Measurements from ENCODE around the gene ATG4C.
A peak's percentile ranks its signal among the peaks of the same experiment; 100 is the strongest.
"Not testable (repeated sequence)": the region's sequence is repeated elsewhere in the genome, so short reads cannot be mapped to it uniquely, and the experiment has no call there.

Gene ATG4C

GRCh38 chr1:62772607-62773295, 11.2 kb upstream of the ATG4C start:
- FAIRE-seq (no peak), DNase-seq (ENCODE audit: insufficient read length, low spot score) (no peak)

DNA sequence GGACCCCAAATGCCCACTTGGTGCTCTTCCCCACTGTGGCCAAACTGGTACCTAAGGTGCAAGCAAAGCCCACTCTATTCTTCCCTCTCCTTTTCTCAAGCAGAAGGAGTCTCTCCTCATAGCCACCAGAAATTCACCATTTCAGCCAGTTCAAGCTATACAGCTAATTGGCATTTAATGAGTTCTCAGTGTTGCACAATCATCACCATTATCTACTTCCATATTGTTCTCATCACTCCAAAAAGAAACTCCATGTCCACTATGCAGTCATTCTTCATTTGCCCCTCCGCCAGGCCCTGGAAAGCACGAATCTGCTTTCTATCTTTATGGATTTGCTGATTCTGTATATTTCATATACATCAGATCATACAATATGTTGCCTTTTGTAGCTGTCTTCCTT, 9.9 kb upstream of the ATG4C start:
- no peak for FAIRE-seq
- DNase-seq (ENCODE audit: insufficient read length, low spot score), result no peak

DNA sequence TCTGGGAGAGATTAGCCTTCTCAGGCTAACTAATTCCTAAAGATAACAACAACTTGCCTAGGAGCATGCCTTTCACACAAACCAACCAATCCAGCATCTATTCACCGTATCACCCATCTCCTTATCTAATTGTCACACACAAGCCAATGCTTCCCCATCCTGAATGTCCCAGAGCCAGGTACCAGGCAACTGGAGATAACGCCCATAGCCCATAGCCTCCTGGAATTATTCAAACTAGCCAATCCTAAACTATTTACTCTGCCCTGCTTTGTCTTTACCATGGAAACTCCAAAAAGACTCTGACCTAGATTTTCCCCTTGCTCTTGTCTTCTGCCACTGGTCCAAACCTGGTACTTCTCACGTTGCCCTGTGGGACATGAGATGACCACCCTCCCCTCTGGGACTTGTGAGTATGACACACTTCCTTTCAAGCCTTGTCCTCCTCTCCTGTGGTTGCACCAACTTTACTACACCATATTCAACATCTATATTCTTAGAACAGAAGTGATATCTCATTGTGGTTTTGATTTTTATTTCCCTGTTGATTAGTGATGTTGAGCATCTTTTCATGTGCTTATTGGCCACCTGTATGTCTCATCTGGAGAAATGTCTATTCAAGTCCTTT, 8.8 kb upstream of the ATG4C start:
- DNase-seq (ENCODE audit: insufficient read length, low spot score) (no peak), FAIRE-seq (no peak)

GRCh38 chr1:62778208-62778607, 5.7 kb upstream of the ATG4C start:
- FAIRE-seq, result no peak
- DNase-seq (ENCODE audit: insufficient read length, low spot score), result no peak

DNA sequence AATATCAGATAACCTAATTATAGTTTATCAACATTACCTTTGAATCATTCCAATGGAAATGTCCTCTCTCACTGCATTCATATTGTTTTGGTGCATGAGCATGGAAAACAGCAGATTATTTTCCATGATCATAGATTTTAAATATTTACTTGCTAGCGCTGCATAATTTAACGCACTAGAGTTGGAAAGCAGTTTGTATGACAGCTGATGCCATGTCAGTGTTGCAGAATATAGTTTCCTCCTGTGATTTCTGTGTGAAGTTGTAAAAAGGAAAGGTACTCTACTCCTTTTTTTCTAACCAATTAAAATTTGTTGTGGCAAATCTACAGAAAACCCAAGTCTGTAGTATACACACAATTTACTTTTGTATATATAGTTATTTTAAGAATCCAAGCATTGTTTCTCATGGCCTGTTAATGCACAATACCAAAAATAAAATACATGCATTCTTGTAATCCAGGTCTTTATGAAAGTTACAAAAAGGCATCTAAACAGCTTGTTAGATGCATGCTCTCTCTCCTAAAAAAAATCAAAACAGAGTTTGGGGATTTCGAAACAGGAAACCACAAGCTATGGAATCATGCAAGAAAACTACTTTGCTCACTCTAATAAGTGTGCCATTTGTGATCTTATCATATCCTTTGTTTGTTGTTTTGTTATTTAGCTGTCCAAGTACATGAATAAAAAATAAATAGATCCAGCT, 1.9 kb upstream of the ATG4C start:
- FAIRE-seq (no peak), DNase-seq (ENCODE audit: insufficient read length, low spot score) (peak; percentile 10)

- not testable (repeated sequence) for FAIRE-seq; DNase-seq (ENCODE audit: insufficient read length, low spot score)
These were observed 1.3 kb upstream of the ATG4C start for GRCh38 chr1:62782544-62783212.

- peak; percentile 15 for DNase-seq (ENCODE audit: insufficient read length, low spot score)
- FAIRE-seq, result no peak
These were observed 805 bp downstream of the ATG4C start for GRCh38 chr1:62784509-62785365.

GRCh38 chr1:62790716-62791115, 6.8 kb downstream of the ATG4C start:
- FAIRE-seq (no peak), DNase-seq (ENCODE audit: insufficient read length, low spot score) (no peak)

- FAIRE-seq (no peak), DNase-seq (ENCODE audit: insufficient read length, low spot score) (no peak)
These were observed 10.1 kb downstream of the ATG4C start for GRCh38 chr1:62794053-62794452.

DNA sequence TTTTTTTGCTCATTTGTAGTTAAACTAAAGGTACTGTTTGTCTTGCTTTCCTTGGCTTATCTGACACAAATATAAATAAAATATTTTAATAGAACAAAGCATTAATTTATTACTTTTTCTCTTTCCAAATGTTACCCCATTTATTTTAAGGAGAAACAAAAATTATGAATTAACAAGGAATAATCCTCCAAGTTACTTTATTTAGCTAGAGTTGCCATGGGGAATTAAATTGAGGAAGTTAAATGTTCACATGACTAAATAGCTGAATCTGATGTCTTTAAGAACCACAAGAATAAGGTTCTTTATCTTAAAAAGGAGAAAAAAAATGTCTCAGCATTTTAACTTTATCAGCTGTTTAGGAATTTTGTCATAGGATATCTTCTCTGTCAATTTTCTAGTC, 12.3 kb downstream of the ATG4C start:
- FAIRE-seq, result no peak

DNA sequence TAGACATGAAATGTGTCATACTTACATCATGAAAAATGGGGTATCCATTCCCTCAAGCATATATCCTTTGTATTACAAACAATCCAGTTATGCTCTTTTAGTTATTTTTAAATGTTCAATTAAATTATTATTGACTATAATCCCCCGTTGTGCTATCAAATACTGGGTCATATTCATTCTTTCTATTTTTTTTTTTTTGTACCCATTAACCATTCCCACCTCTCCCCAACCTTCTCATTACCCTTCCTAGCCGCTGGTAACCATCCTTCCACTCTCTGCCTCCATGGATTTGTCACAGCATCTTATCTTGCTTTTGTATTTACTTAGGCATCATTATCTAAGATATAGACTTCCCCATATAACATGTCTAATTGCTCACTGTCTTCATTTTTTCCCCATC, 15.8 kb downstream of the ATG4C start:
- DNase-seq (ENCODE audit: insufficient read length, low spot score) (no peak), FAIRE-seq (no peak)

More for the DNA sequence above, 12.3 kb downstream of the ATG4C start:
- DNase-seq (ENCODE audit: insufficient read length, low spot score), result no peak

- DNase-seq (ENCODE audit: insufficient read length, low spot score) (no peak), FAIRE-seq (no peak)
These were observed 16.3 kb downstream of the ATG4C start for GRCh38 chr1:62800281-62800680.

DNA sequence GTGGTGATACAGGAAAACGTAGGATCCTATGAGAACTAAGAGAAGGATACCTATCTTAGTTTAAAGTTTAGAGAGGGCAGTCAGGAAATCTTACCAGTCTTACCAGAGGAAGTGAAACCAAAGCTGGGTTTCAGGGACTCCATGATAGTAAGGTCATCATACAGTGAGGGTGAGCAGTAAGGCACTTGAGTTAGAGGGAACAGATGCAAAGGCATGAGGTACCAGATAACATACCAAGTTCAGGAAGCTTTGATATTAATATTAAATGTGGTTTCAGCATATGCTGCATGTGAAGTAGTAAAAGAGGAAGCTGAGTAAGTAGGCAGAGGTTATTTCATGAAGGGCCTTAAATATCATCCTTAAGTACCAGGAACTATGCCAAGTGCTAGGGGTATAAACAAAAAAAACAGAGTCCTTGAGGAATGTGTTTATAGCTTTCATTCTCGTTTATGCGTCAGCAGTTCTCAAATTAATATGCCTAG, 16.9 kb downstream of the ATG4C start:
- no peak for DNase-seq (ENCODE audit: insufficient read length, low spot score)

DNA sequence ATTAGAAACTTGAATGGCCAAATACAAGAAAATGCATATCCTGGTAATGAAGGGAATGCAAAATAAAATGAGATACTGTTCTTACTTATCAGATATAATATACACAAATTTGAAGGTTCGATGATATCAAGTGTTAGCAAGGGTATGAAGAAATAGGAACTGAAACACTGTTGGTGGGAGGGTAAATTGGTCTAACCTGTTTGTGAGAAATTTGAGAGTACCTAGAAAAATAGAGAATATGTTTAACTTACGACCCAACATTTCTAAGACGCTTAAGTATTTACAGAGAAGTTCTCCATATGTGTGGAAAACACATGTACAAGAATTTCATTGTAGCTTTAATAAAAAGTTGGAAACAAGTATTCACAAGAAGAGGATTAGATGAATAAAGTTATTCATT, 25.9 kb downstream of the ATG4C start:
- FAIRE-seq, result no peak

More for the DNA sequence above, 16.9 kb downstream of the ATG4C start:
- no peak for FAIRE-seq

DNA sequence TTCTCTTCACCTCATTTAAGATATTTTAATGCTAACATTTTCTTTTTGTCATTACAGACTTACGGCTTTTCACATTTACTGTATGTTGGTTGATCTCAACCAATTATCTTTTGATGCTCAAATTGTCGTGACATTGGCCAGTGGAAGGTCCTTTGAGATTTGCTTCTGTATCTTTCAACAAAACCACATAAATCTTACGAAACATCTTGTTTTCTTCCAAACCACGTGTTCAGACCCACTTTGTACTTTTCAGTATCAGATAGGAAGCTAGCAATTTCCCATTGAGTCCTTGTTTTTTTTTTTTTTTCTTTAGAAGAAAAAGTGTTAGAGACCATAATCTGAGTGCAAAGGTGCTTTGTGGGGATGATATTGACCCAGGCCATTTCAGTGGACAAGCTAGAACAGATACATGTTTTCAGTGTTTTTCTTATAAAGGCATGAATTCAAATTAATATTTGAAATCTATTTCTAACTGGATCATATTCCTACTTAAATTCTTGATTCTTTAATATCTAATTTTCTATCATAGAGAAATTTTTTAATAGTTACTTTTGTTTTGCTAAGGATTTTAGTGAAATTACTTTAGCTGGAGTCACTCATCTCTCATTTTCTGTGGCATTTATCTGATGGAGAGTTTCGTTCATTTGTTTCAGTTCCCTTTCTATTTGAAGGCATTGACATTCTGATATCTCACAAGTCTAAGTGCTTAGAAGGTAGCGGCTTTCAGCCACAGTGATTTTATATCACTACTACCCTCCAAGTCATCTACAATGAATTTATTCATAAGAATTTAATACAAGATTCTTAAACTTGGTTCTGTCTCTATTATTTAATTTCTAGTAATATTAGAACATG, 26.7 kb downstream of the ATG4C start:
- DNase-seq (ENCODE audit: insufficient read length, low spot score), result no peak

More for the DNA sequence above, 25.9 kb downstream of the ATG4C start:
- no peak for DNase-seq (ENCODE audit: insufficient read length, low spot score)

DNA sequence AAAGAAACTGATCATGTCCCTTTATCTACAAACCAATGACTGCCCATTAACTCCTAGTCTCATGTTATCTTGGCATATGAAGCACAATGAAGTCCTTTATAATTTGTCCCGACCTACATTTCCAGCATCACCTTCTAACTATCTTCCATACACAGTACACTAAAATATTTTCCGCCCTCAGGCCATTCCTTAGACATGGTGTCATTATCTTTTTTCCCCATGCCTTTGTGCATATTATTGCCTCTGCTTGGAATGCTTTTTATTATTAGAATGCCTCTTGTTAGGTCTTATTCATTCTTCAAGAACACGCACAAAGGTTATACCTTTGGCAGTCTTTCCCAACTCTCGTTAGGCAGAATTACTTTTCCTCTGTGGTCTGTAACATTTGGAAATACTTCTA, 39.6 kb downstream of the ATG4C start:
- FAIRE-seq (no peak), DNase-seq (ENCODE audit: insufficient read length, low spot score) (no peak)

More for the DNA sequence above, 26.7 kb downstream of the ATG4C start:
- no peak for FAIRE-seq

DNA sequence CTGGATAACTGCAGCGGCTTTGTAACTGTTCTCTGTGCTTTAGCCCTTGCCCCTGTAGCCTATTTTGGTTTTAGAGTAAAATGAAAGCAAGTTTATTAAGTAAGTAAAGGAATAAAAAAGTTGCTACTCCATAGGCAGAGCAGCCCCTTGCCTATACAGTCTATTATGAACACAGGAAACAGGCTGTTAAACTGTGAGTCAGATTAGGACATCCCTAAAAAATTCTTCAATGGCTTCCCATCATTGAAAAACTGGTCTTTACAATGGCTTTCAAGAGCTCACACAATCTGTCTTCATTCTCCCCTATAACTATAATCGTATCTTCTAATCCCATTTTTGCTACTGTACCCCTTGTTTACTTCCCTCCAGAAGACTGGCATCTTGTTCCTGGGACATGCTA, 43.0 kb downstream of the ATG4C start:
- no peak for DNase-seq (ENCODE audit: insufficient read length, low spot score)
- no peak for FAIRE-seq

GRCh38 chr1:62827786-62828185, 43.9 kb downstream of the ATG4C start:
- not testable (repeated sequence) for FAIRE-seq; DNase-seq (ENCODE audit: insufficient read length, low spot score)

DNA sequence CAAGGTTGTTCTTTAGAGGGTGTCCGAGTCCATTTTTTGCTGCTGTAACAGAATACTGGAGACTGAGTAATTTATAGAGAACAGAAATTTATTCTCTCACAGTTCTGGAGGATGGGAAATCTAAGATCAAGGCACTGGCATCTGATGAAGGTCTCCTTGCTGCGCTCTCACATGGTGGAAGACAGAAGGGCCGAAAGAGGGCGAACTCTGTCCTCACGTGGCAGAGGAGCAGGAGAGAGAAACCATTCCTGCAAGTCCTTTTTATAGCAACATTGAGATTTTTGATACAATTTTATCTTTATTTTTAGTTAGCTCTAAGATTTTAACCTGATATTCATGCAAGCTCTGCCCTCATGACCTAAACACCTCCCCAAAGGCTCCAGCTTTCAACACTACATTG, 48.3 kb downstream of the ATG4C start:
- FAIRE-seq (no peak), DNase-seq (ENCODE audit: insufficient read length, low spot score) (no peak)
